ENCODE data around the gene CMTM7. TPM values are rescaled to one million over a fixed set of nuclear protein-coding genes. Genes with fewer than 3 reads are reported as not detected.
A peak's percentile ranks its signal among the peaks of the same experiment; 100 is the strongest.

CMTM7 gene
- total and polyA plus RNA-seq, 10 of the 15 experiments (the other 5 are each of a cell fraction or from before 2014, with no cell fraction given): 3.7 to 36.4 (median 14.7) TPM

GRCh38 chr3:32470362-32470761, 78.7 kb downstream of the CMTM7 start:
- POLR2A ChIA-PET: interaction anchor here (0.6 to 2.0 kb wide), 8 partner anchors 14 to 45 kb away, joined by 3 to 5 read pairs (median 4); no protein-coding TSS in a partner anchor
- in situ Hi-C loops (cut with MboI): loop anchor here (5.0 kb wide), 1 partner anchor 173 kb away; no protein-coding TSS in a partner anchor
- Histone ChIP-seq H3K9ac (ENCODE audit: control insufficient read depth, insufficient read depth, low read length) (no peak overlapping the region; the same call in 1 of the 2 replicates), H2AFZ (ENCODE audit: control insufficient read depth, low read depth, low read length) (no peak overlapping the region), H3K9me3 (replicated peaks; ENCODE audit: control insufficient read depth, insufficient read depth, low read length) (no peaks in the 10 kb centered on the region; the same call in 2 of the 3 replicates), H3K4me2 (ENCODE audit: control insufficient read depth, insufficient read depth) (peak overlapping the region; percentile 66), H3K36me3 (ENCODE audit: control insufficient read depth in 2 of 2, insufficient read depth in 2 of 2, low read length in 1 of 2) (no peaks in the 10 kb centered on the region), H3K27ac (ENCODE audit: control insufficient read depth, insufficient read depth) (no peak overlapping the region; the same call in 1 of the 2 replicates), H3K79me2 (ENCODE audit: control insufficient read depth, insufficient read depth, low read length) (no peaks in the 10 kb centered on the region), H3K4me1 (ENCODE audit: control insufficient read depth, insufficient read depth, low read length) (peaks cover 39% of the 10 kb centered on the region), H3K27me3 (replicated peaks in 1 of 2; ENCODE audit: control insufficient read depth in 2 of 2, insufficient read depth in 2 of 2, low read length in 1 of 2) (no peaks in the 10 kb centered on the region), H4K20me1 (ENCODE audit: control insufficient read depth, insufficient read depth) (no peaks in the 10 kb centered on the region), H3K4me3 (0 out of 2 replicates have a peak overlapping the region, but pooled peaks have one; percentile 1)
- FAIRE-seq (no peak), ATAC-seq (no peak), DNase-seq (ENCODE audit: low read depth, low spot score) (no peak)
- intact Hi-C loops (cut with micrococcal nuclease; ENCODE audit: unreplicated experiment): no loop called here
- TF ChIP-seq ATF3 (IDR thresholded peaks at IDR 0.05; ENCODE audit: borderline replicate concordance, extremely low read depth, low read depth, low read length) (no peak), NKRF (conservative IDR thresholded peaks at IDR 0.05) (no peak), SMARCA5 (IDR thresholded peaks at IDR 0.05) (peak; percentile 78; the same call in 1 of the 2 replicates), EED (IDR thresholded peaks at IDR 0.05; ENCODE audit: low read depth) (no peak), CTCF (IDR thresholded peaks at IDR 0.05 in 2 of 3, conservative IDR thresholded peaks at IDR 0.05 in 1 of 3; ENCODE audit: control insufficient read depth in 2 of 3, extremely low read depth in 1 of 3, insufficient read depth in 1 of 3, low read depth in 3 of 3, low read length in 3 of 3) (no peak), CBX5 (IDR thresholded peaks at IDR 0.05; ENCODE audit: low read depth) (no peak), SKIL (IDR thresholded peaks at IDR 0.05; ENCODE audit: low read depth, poor library complexity, severe bottlenecking) (no peak), FOXK2 (IDR thresholded peaks at IDR 0.05) (no peak), STAT1 (conservative IDR thresholded peaks at IDR 0.05) (no peak), FOXM1 (IDR thresholded peaks at IDR 0.05; ENCODE audit: low read depth, low read length) (peak; percentile 5; the same call in 1 of the 2 replicates), NFYB (IDR thresholded peaks at IDR 0.05; ENCODE audit: insufficient read depth, low read depth, low read length) (no peak)
- TF ChIP-seq, protein P1, sequence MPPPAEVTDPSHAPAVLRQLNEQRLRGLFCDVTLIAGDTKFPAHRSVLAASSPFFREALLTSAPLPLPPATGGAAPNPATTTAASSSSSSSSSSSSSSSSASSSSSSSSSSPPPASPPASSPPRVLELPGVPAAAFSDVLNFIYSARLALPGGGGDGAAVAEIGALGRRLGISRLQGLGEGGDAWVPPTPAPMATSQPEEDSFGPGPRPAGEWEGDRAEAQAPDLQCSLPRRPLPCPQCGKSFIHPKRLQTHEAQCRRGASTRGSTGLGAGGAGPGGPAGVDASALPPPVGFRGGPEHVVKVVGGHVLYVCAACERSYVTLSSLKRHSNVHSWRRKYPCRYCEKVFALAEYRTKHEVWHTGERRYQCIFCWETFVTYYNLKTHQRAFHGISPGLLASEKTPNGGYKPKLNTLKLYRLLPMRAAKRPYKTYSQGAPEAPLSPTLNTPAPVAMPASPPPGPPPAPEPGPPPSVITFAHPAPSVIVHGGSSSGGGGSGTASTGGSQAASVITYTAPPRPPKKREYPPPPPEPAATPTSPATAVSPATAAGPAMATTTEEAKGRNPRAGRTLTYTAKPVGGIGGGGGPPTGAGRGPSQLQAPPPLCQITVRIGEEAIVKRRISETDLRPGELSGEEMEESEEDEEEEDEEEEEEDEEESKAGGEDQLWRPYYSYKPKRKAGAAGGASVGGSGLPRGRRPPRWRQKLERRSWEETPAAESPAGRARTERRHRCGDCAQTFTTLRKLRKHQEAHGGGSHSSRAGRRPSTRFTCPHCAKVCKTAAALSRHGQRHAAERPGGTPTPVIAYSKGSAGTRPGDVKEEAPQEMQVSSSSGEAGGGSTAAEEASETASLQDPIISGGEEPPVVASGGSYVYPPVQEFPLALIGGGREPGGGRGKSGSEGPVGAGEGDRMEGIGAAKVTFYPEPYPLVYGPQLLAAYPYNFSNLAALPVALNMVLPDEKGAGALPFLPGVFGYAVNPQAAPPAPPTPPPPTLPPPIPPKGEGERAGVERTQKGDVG (CRISPR knock-in tag; IDR thresholded peaks at IDR 0.05): no peak
- whole genome bisulfite sequencing (ENCODE audit: insufficient coverage, insufficient replicate concordance, low lambda C conversion rate, missing lambda C conversion rate): 41% methylated on average over 5 of the region's 5 CpGs
- SMC1A ChIA-PET (ENCODE audit: uncharacterized antibody, unreplicated experiment): interaction anchor here (0.6 to 6.0 kb wide), 25 partner anchors 8 to 215 kb away, joined by 3 to 106 read pairs (median 6); partner anchors contain the start of genes CMTM6, CMTM7, CNOT10 and DYNC1LI1
- RAD21 ChIA-PET (ENCODE audit: unreplicated experiment): interaction anchor here (0.8 to 5.5 kb wide), 23 partner anchors 10 to 179 kb away, joined by 3 to 121 read pairs (median 7); partner anchors contain the start of genes CMTM6 and CMTM7
- CTCF ChIA-PET: interaction anchor here (0.7 to 5.7 kb wide), 23 partner anchors 10 to 294 kb away, joined by 3 to 201 read pairs (median 5); partner anchors contain the start of genes CMTM6 and CNOT10
- no TSS peak for BruUV-seq (replicated peaks)
